Measurements from ENCODE around the gene PLXDC2.

The PLXDC2 gene

GRCh38 chr10:20254497-20254896, 438.3 kb downstream of the PLXDC2 start:
- Mint-ChIP-seq H3K4me1 (peaks cover 13% of the 10 kb centered on the region), H3K9me3 (no peaks in the 10 kb centered on the region), H3K4me3 (no peak overlapping the region), H3K27ac (peak overlapping the region in 2 of 3 experiments; percentile 5 to 58), H3K27me3 (ENCODE audit: low read depth) (no peaks in the 10 kb centered on the region), H3K36me3 (ENCODE audit: low read depth) (peaks cover 32% of the 10 kb centered on the region)
- TF ChIP-seq CTCF (IDR thresholded peaks at IDR 0.05; ENCODE audit: unreplicated experiment in 3 of 3), result no peak

- H3K36me3 Mint-ChIP-seq (ENCODE audit: low read depth), result peaks cover 45% of the 10 kb centered on the region
- peaks cover 8% of the 10 kb centered on the region for H3K9me3 Mint-ChIP-seq
- H3K4me3 Mint-ChIP-seq, result no peak overlapping the region
- H3K27ac Mint-ChIP-seq, result no peak overlapping the region
- H3K27me3 Mint-ChIP-seq (ENCODE audit: low read depth), result no peaks in the 10 kb centered on the region
- peaks cover 11% of the 10 kb centered on the region for H3K4me1 Mint-ChIP-seq
- no peak for TF ChIP-seq CTCF (IDR thresholded peaks at IDR 0.05; ENCODE audit: unreplicated experiment in 3 of 3)
These were observed 440.7 kb downstream of the PLXDC2 start for GRCh38 chr10:20256969-20257368.

- no peak overlapping the region for H3K4me3 Mint-ChIP-seq
- H3K9me3 Mint-ChIP-seq, result peaks cover 9% of the 10 kb centered on the region
- no peak overlapping the region for H3K27ac Mint-ChIP-seq
- no peaks in the 10 kb centered on the region for H3K27me3 Mint-ChIP-seq (ENCODE audit: low read depth)
- H3K36me3 Mint-ChIP-seq (ENCODE audit: low read depth), result peaks cover 42% of the 10 kb centered on the region
- H3K4me1 Mint-ChIP-seq, result peaks cover 11% of the 10 kb centered on the region
- no peak for TF ChIP-seq CTCF (IDR thresholded peaks at IDR 0.05; ENCODE audit: unreplicated experiment in 3 of 3)
These were observed 441.2 kb downstream of the PLXDC2 start for GRCh38 chr10:20257422-20257821.

- H3K27ac Mint-ChIP-seq, result no peak overlapping the region
- peaks cover 19% of the 10 kb centered on the region for H3K9me3 Mint-ChIP-seq
These were observed 448.9 kb downstream of the PLXDC2 start for GRCh38 chr10:20265146-20265545.

GRCh38 chr10:20267734-20268133, 451.5 kb downstream of the PLXDC2 start:
- H3K4me1 Mint-ChIP-seq, result peaks cover 9% of the 10 kb centered on the region
- H3K27me3 Mint-ChIP-seq (ENCODE audit: low read depth), result no peaks in the 10 kb centered on the region
- peaks cover 10% of the 10 kb centered on the region for H3K9me3 Mint-ChIP-seq
- peak overlapping the region in 1 of 3 experiments; percentile 50 for H3K27ac Mint-ChIP-seq
- peaks cover 13% of the 10 kb centered on the region for H3K36me3 Mint-ChIP-seq (ENCODE audit: low read depth)
- H3K4me3 Mint-ChIP-seq, result no peak overlapping the region
- TF ChIP-seq CTCF (IDR thresholded peaks at IDR 0.05; ENCODE audit: unreplicated experiment in 3 of 3), result no peak

More at GRCh38 chr10:20265146-20265545, 448.9 kb downstream of the PLXDC2 start:
- H3K27me3 Mint-ChIP-seq (ENCODE audit: low read depth), result no peaks in the 10 kb centered on the region
- no peak overlapping the region for H3K4me3 Mint-ChIP-seq
- H3K36me3 Mint-ChIP-seq (ENCODE audit: low read depth), result peaks cover 35% of the 10 kb centered on the region
- no peak for TF ChIP-seq CTCF (IDR thresholded peaks at IDR 0.05; ENCODE audit: unreplicated experiment in 3 of 3)
- H3K4me1 Mint-ChIP-seq, result no peaks in the 10 kb centered on the region

GRCh38 chr10:20271490-20271889, 455.3 kb downstream of the PLXDC2 start:
- Mint-ChIP-seq H3K4me1 (peaks cover 9% of the 10 kb centered on the region), H3K9me3 (no peaks in the 10 kb centered on the region), H3K4me3 (no peak overlapping the region), H3K27ac (no peak overlapping the region), H3K36me3 (ENCODE audit: low read depth) (peaks cover 5% of the 10 kb centered on the region), H3K27me3 (ENCODE audit: low read depth) (peaks cover 3% of the 10 kb centered on the region)
- TF ChIP-seq CTCF (IDR thresholded peaks at IDR 0.05; ENCODE audit: unreplicated experiment in 3 of 3), result no peak
